Liver (tissue), 9 donors: ENCODE results near the gene LAMA2. TPM values are rescaled to one million over a fixed set of nuclear protein-coding genes. Genes with fewer than 3 reads are reported as not detected.

Experiments
- DNase-seq: peaks from one replicate; pipeline ENCODE4 v3.0.0-alpha.2; 2017; ENCODE audit warnings: low spot score
- H3K27ac ChIP-seq, 2 donors: one replicate each; pipeline ENCODE4 v1.7.0; 2013; ENCODE audit warnings: inconsistent platforms in 2 of 2, low read length in 2 of 2, control low read depth in 1 of 2, low read depth in 1 of 2, mild to moderate bottlenecking in 1 of 2
- H3K27me3 ChIP-seq, 4 donors: one replicate each; pipeline versions ENCODE4 v1.6.1 to v1.7.0; 2013; ENCODE audit warnings: low read length in 3 of 4, inconsistent platforms in 1 of 4, mild to moderate bottlenecking in 1 of 4, moderate library complexity in 1 of 4; ENCODE audit not compliant: control insufficient read depth in 4 of 4, insufficient read depth in 4 of 4
- H3K36me3 ChIP-seq, 4 donors: one replicate each; pipeline versions ENCODE4 v1.6.1 to v1.7.0; 2013; ENCODE audit warnings: low read length in 3 of 4, mild to moderate bottlenecking in 3 of 4, low read depth in 1 of 4, moderate library complexity in 1 of 4; ENCODE audit not compliant: control insufficient read depth in 4 of 4, insufficient read depth in 3 of 4
- H3K4me1 ChIP-seq, 4 donors: one replicate each; pipeline versions ENCODE4 v1.6.1 to v1.7.0; 2013; ENCODE audit warnings: low read length in 3 of 4, mild to moderate bottlenecking in 3 of 4, moderate library complexity in 1 of 4; ENCODE audit not compliant: control insufficient read depth in 4 of 4, insufficient read depth in 4 of 4
- H3K4me3 ChIP-seq, 3 donors: one replicate each; pipeline versions ENCODE4 v1.6.1 to v1.7.0; 2013; ENCODE audit warnings: low read length in 3 of 3, control low read depth in 1 of 3, low read depth in 1 of 3, mild to moderate bottlenecking in 1 of 3
- H3K9ac ChIP-seq, 2 donors: one replicate each; pipeline ENCODE4 v1.7.0; 2013; ENCODE audit warnings: low read length in 2 of 2, mild to moderate bottlenecking in 2 of 2, moderate library complexity in 2 of 2, control low read depth in 1 of 2, low read depth in 1 of 2
- H3K9me3 ChIP-seq, 4 donors: one replicate each; pipeline versions ENCODE4 v1.6.1 to v1.7.0; 2013; ENCODE audit warnings: low read length in 3 of 4; ENCODE audit not compliant: control insufficient read depth in 4 of 4
- FOXA1 ChIP-seq: IDR thresholded peaks from 2 replicates; pipeline ENCODE4 v1.6.1; 2016; ENCODE audit warnings: antibody characterized with exemption
- FOXA2 ChIP-seq: IDR thresholded peaks from 2 replicates; pipeline ENCODE4 v1.6.1; 2016; ENCODE audit warnings: antibody characterized with exemption
- HNF4A ChIP-seq, 2 donors: conservative IDR thresholded peaks; 2 replicates each; pipeline ENCODE4 v1.6.1; 2016; ENCODE audit warnings: antibody characterized with exemption in 2 of 2, mild to moderate bottlenecking in 2 of 2
- HNF4G ChIP-seq: IDR thresholded peaks from 2 replicates; pipeline ENCODE4 v1.6.1; 2016; ENCODE audit warnings: antibody characterized with exemption
- MAX ChIP-seq: IDR thresholded peaks from 2 replicates; pipeline ENCODE4 v1.6.1; 2016; ENCODE audit warnings: antibody characterized with exemption
- NR2F2 ChIP-seq: IDR thresholded peaks from 2 replicates; pipeline ENCODE4 v1.6.1; 2016; ENCODE audit warnings: antibody characterized with exemption
- RAD21 ChIP-seq, 2 donors: IDR thresholded peaks; 2 replicates each; pipeline ENCODE4 v1.6.1; 2016; ENCODE audit warnings: antibody characterized with exemption in 2 of 2, mild to moderate bottlenecking in 2 of 2
- SP1 ChIP-seq: IDR thresholded peaks from 2 replicates; pipeline ENCODE4 v1.6.1; 2018; ENCODE audit warnings: antibody characterized with exemption, mild to moderate bottlenecking
- TAF1 ChIP-seq: conservative IDR thresholded peaks from 2 replicates; pipeline ENCODE4 v1.6.1; 2016; ENCODE audit warnings: antibody characterized with exemption, mild to moderate bottlenecking
- ZBTB33 ChIP-seq: IDR thresholded peaks from 2 replicates; pipeline ENCODE4 v1.6.1; 2016; ENCODE audit warnings: antibody characterized with exemption
- WGBS: extraction: QIAGEN DNeasy Blood & Tissue Kit; methylation state at CpG from one replicate; pipeline ENCODE4 v1.1.7; 2013; 5-methylcytosine and 5-hydroxymethylcytosine counted together
- polyA plus RNA-seq, 2 donors: library from polyadenylated mRNA; stranded (reverse) in 1 of 2; unstranded in 1 of 2; fragments of 200-250 nt in 1 of 2; fragments of >200 nt in 1 of 2; fragmentation: Nextera tagmentation in 1 of 2; extraction: Ambion mirVana in 1 of 2; gene quantifications; one replicate each; pipeline versions ENCODE4 v1.2.1 to v1.2.3, GENCODE V29; 2013 to 2015
- total RNA-seq, 2 donors: library from RNA; depleted of rRNA; stranded (reverse); fragments of >200 nt; gene quantifications; one replicate each; pipeline ENCODE4 v1.2.3, GENCODE V29; 2014
- TF ChIP-seq, protein P1 (sequence below): IDR thresholded peaks from 2 replicates; pipeline ENCODE4 v1.6.1; 2016; ENCODE audit warnings: antibody characterized with exemption, mild to moderate bottlenecking
- TF ChIP-seq, protein P2 (sequence below): fragments of 150-350 bp; IDR thresholded peaks from 2 replicates; pipeline ENCODE4 v1.5.1; 2017; ENCODE audit warnings: improper control_type of control experiment, low read depth, low read length; ENCODE audit not compliant: missing input control
- donor health status: healthy.
- donor health status: healthy.
- donor health status: healthy.
- donor health status: healthy.
- donor health status: healthy.

The LAMA2 gene
- total and polyA plus RNA-seq, 4 donors = 1.3 to 17.0 (median 3.0) TPM

GRCh38 chr6:129289442-129289841 is 406.5 kb downstream of the LAMA2 start:
- Histone ChIP-seq H3K27ac (no peak overlapping the region), H3K27me3 (no peaks in the 10 kb centered on the region), H3K9ac (no peak overlapping the region), H3K9me3 (peaks cover 0 to 6% (median 0%) of the 10 kb centered on the region in 4 donors), H3K36me3 (no peaks in the 10 kb centered on the region), H3K4me1 (no peaks in the 10 kb centered on the region), H3K4me3 (no peak overlapping the region)
- no peak for DNase-seq
- TF ChIP-seq HNF4A (conservative IDR thresholded peaks at IDR 0.05) = no peak
- WGBS = 95% methylated on average over 1 of the region's 1 CpG

DNA sequence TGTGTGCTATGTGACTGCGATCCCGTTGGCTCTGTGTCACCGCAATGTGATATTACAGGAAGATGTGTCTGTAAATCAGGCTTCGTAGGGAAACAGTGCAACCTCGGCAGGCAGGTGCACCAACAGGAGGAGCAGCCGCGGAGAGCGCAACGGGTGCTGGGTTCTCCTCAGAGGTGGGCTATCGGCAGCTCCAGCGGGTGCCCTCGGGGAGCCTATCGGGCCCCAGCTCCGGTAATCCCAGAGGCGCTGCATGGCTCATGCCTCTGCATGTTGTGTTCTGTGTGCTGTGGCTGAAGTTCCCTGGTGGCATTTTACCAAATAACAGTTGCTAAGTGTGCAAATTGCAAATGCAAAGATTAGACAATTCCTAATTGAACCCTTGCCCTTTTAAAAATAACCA is 409.9 kb downstream of the LAMA2 start:
- WGBS = 92% methylated on average over 15 of the region's 15 CpGs
- no peak for TF ChIP-seq RAD21 (IDR thresholded peaks at IDR 0.05)
- TF ChIP-seq FOXA2 = no peak
- no peak for TF ChIP-seq HNF4G
- TF ChIP-seq NR2F2 = no peak
- TF ChIP-seq MAX = no peak
- TF ChIP-seq, protein P1, sequence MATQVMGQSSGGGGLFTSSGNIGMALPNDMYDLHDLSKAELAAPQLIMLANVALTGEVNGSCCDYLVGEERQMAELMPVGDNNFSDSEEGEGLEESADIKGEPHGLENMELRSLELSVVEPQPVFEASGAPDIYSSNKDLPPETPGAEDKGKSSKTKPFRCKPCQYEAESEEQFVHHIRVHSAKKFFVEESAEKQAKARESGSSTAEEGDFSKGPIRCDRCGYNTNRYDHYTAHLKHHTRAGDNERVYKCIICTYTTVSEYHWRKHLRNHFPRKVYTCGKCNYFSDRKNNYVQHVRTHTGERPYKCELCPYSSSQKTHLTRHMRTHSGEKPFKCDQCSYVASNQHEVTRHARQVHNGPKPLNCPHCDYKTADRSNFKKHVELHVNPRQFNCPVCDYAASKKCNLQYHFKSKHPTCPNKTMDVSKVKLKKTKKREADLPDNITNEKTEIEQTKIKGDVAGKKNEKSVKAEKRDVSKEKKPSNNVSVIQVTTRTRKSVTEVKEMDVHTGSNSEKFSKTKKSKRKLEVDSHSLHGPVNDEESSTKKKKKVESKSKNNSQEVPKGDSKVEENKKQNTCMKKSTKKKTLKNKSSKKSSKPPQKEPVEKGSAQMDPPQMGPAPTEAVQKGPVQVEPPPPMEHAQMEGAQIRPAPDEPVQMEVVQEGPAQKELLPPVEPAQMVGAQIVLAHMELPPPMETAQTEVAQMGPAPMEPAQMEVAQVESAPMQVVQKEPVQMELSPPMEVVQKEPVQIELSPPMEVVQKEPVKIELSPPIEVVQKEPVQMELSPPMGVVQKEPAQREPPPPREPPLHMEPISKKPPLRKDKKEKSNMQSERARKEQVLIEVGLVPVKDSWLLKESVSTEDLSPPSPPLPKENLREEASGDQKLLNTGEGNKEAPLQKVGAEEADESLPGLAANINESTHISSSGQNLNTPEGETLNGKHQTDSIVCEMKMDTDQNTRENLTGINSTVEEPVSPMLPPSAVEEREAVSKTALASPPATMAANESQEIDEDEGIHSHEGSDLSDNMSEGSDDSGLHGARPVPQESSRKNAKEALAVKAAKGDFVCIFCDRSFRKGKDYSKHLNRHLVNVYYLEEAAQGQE = no peak
- TF ChIP-seq, protein P2, sequence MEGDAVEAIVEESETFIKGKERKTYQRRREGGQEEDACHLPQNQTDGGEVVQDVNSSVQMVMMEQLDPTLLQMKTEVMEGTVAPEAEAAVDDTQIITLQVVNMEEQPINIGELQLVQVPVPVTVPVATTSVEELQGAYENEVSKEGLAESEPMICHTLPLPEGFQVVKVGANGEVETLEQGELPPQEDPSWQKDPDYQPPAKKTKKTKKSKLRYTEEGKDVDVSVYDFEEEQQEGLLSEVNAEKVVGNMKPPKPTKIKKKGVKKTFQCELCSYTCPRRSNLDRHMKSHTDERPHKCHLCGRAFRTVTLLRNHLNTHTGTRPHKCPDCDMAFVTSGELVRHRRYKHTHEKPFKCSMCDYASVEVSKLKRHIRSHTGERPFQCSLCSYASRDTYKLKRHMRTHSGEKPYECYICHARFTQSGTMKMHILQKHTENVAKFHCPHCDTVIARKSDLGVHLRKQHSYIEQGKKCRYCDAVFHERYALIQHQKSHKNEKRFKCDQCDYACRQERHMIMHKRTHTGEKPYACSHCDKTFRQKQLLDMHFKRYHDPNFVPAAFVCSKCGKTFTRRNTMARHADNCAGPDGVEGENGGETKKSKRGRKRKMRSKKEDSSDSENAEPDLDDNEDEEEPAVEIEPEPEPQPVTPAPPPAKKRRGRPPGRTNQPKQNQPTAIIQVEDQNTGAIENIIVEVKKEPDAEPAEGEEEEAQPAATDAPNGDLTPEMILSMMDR = no peak
- TF ChIP-seq ZBTB33 = no peak
- no peak for TF ChIP-seq SP1
- TF ChIP-seq TAF1 = no peak
- TF ChIP-seq FOXA1 = no peak
- H3K36me3 ChIP-seq = no peaks in the 10 kb centered on the region

More for the DNA sequence above, 409.9 kb downstream of the LAMA2 start:
- H3K27ac ChIP-seq = no peak overlapping the region
- H3K27me3 ChIP-seq = no peaks in the 10 kb centered on the region
- H3K4me1 ChIP-seq = no peaks in the 10 kb centered on the region
- peaks cover 0 to 6% (median 0%) of the 10 kb centered on the region in 4 donors for H3K9me3 ChIP-seq
- no peak overlapping the region for H3K9ac ChIP-seq
- no peak for DNase-seq
- H3K4me3 ChIP-seq = no peak overlapping the region
